GM19455 (cell line): ENCODE data around the gene SLC17A1.
"Not testable (repeated sequence)": the region's sequence is repeated elsewhere in the genome, so short reads cannot be mapped to it uniquely, and the experiment has no call there.

Experiments
- ATAC-seq: cut with Tn5 transposase; IDR thresholded peaks from one replicate; pipeline ENCODE4 v1.9.1; 2021; ENCODE audit not compliant: unreplicated experiment

The SLC17A1 gene

GRCh38 chr6:25764611-25765010 lies 67.2 kb downstream of the SLC17A1 start:
- no peak for ATAC-seq

- ATAC-seq: no peak
Observed at GRCh38 chr6:25757936-25758642, 73.8 kb downstream of the SLC17A1 start.

DNA sequence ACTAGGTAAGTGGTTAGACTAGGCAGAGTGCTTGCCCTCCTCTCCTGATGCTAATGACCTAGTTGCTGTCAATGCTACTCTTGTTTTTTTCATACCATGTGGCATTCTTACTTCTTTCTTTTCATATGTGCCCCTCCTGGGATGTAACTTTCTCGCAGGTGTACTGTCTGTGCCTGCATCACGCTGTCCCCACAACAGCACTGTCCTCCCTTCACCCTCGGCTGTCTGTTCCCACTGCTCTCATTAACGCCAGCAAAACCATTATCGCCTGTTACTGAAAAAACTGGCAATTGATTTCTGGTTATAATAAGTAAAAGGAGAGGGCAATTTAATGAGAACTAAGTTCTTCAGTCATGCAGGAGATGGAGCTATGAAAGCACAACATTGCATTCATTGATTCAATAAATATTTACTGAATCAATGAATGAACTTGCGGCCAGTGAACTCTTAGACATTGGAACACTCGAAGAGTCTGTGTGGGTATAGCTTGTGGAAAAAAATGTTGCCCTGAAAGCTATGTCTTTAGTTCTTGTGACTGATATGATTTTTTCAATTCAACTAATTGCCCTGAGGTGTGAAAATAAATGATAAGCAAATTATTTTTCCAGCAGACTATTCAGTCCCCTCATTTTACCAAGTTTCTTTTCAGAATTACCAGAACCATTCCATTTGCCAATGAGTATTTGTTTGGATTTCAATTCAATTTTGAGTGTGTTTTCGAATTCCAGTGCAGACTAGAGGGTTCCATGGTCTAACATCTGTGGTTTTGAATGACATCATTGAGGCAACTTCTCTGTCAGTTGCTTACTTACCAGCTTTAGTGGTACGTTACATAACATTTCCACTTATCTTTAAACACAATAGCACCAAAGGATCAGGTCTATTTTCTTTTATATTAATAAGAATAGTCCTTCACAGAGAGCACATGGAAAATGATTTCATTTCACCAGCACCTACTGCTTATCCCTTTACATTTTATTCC lies 75.2 kb downstream of the SLC17A1 start:
- no peak for ATAC-seq

GRCh38 chr6:25755483-25755882 lies 76.4 kb downstream of the SLC17A1 start:
- no peak for ATAC-seq

GRCh38 chr6:25754535-25754934 lies 77.3 kb downstream of the SLC17A1 start, which contains the start of gene SLC17A4:
SLC17A4 (plus strand) TSS chr6:25754742; CDS start chr6:25761963, 7,221 bp downstream.
- ATAC-seq: no peak

- no peak for ATAC-seq
Observed at GRCh38 chr6:25753079-25753478, 78.8 kb downstream of the SLC17A1 start.

DNA sequence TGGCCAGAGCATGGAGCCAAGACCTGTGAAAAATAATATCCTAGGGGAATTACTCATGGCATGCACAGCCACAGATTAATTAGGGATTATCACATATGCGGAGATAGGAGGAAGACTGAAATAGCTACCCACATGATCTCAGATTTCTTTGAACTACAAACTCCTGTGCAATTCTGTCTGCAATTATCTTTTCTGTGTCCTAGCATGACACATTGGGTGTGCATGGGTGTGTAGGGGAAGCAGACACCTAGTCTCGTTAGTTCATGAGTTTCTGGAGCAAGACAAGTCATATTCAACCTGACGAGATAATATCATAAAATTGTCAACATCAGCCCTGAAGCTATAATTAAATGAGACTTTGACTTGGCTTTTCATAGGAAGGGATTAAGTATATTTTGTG lies 80.9 kb downstream of the SLC17A1 start:
- no peak for ATAC-seq

GRCh38 chr6:25749837-25750236 lies 82.0 kb downstream of the SLC17A1 start:
- ATAC-seq: no peak

GRCh38 chr6:25748601-25749517 lies 83.0 kb downstream of the SLC17A1 start:
- not testable (repeated sequence) for ATAC-seq

DNA sequence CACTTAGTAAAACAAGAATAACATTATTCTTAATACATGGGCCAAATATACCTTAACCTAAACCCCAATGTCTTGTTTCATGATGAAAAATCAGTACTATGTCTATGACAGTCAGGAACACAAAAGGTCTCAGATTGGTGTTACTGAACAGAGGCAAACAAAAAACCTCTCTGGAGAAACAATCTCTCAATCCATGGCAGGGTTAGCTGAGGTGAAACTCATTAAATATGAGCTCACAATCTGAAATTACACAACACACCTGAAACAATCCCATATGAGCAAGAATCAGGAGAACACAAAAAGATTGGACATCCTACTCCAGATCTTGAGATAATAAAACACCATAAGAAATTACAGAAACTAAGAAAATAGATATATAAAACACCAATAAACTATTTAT lies 83.8 kb downstream of the SLC17A1 start:
- ATAC-seq: no peak

- no peak for ATAC-seq
Observed at GRCh38 chr6:25747477-25747876, 84.4 kb downstream of the SLC17A1 start.

- ATAC-seq: no peak
Observed at GRCh38 chr6:25746968-25747367, 84.9 kb downstream of the SLC17A1 start.

DNA sequence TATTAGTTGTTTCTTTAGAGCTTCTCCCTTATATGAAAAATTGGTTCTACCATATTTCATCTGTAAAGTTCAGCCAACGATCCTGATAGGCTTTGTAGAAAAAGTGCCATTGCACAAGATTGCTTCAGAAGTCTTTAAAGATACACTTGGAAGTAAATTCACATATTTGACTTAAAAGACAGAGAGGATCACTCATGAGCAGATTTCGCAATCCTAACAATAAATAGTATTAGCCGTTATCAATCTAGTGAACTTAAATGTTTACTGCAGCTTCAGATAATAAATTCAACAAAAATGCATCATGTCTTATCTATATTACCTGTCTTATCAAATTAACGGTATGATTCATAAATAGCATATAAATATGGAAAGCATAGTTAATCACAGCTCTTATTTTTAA lies 86.0 kb downstream of the SLC17A1 start:
- ATAC-seq: no peak

DNA sequence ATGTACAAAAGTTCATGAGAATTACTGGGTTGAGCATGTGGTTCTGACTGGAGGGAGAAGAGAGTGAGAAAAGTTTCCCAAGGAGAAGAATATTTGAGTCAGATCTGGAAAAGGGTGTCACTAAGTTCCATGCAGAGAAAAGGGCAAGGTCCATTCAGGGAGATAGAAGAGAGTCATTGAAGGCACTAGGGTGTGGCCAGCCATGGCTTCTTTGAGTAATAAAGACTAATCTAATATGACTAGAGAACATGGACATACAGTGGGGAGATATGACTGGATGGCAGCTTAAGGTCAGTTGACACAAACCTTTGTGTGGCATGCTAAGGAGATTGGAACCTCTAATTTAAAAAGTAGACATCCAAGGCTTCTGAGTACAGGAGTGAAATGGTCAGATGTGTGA lies 88.0 kb downstream of the SLC17A1 start:
- no peak for ATAC-seq

- no peak for ATAC-seq
Observed at GRCh38 chr6:25735261-25735660, 96.6 kb downstream of the SLC17A1 start.
